ENCODE data around the gene IL13. TPM values are rescaled to one million over a fixed set of nuclear protein-coding genes. Genes with fewer than 3 reads are reported as not detected.

IL13 gene
- total and polyA plus RNA-seq, 11 donors, result 0.34 TPM; not detected in 10

DNA sequence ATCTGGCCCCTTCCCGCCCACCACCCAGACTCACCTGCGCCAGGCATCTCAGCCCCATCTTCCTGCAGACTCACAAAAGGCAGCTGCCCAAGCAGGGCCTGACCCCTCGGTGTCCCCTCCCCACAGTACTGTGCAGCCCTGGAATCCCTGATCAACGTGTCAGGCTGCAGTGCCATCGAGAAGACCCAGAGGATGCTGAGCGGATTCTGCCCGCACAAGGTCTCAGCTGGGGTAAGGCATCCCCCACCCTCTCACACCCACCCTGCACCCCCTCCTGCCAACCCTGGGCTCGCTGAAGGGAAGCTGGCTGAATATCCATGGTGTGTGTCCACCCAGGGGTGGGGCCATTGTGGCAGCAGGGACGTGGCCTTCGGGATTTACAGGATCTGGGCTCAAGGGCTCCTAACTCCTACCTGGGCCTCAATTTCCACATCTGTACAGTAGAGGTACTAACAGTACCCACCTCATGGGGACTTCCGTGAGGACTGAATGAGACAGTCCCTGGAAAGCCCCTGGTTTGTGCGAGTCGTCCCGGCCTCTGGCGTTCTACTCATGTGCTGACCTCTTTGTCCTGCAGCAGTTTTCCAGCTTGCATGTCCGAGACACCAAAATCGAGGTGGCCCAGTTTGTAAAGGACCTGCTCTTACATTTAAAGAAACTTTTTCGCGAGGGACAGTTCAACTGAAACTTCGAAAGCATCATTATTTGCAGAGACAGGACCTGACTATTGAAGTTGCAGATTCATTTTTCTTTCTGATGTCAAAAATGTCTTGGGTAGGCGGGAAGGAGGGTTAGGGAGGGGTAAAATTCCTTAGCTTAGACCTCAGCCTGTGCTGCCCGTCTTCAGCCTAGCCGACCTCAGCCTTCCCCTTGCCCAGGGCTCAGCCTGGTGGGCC, 1.9 kb downstream of the IL13 start:
- Histone ChIP-seq H3K4me3 (no peak overlapping the region), H3K27me3 (peaks cover 12 to 26% (median 20%) of the 10 kb centered on the region in 9 donors), H3K36me3 (no peaks in the 10 kb centered on the region), H3K9me3 (no peaks in the 10 kb centered on the region), H3K4me1 (peaks cover 0 to 13% (median 7%) of the 10 kb centered on the region in 12 donors), H3K27ac (no peak overlapping the region)
- 92 to 96% (median 94%) methylated on average over 21 to 23 of the region's 23 CpGs for WGBS, 4 donors
- intact Hi-C loops (cut with DNase I), result no loop called here
- ATAC-seq (no peak), DNase-seq (no peak)
- TF ChIP-seq POLR2A (IDR thresholded peaks at IDR 0.05), result no peak
- TF ChIP-seq, protein P1, sequence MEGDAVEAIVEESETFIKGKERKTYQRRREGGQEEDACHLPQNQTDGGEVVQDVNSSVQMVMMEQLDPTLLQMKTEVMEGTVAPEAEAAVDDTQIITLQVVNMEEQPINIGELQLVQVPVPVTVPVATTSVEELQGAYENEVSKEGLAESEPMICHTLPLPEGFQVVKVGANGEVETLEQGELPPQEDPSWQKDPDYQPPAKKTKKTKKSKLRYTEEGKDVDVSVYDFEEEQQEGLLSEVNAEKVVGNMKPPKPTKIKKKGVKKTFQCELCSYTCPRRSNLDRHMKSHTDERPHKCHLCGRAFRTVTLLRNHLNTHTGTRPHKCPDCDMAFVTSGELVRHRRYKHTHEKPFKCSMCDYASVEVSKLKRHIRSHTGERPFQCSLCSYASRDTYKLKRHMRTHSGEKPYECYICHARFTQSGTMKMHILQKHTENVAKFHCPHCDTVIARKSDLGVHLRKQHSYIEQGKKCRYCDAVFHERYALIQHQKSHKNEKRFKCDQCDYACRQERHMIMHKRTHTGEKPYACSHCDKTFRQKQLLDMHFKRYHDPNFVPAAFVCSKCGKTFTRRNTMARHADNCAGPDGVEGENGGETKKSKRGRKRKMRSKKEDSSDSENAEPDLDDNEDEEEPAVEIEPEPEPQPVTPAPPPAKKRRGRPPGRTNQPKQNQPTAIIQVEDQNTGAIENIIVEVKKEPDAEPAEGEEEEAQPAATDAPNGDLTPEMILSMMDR (IDR thresholded peaks at IDR 0.05), result no peak

- peak in 1 of 4 donors; percentile 13 for ATAC-seq
- 80 to 82% (median 81%) methylated on average over 12 of the region's 12 CpGs for WGBS, 4 donors
- H3K27me3 ChIP-seq, result peaks cover 3 to 13% (median 9%) of the 10 kb centered on the region in 9 donors
- no peak overlapping the region for H3K4me3 ChIP-seq
- no peak for DNase-seq
- intact Hi-C loops (cut with DNase I), result no loop called here
- H3K4me1 ChIP-seq, result peaks cover 0 to 4% (median 2%) of the 10 kb centered on the region in 12 donors
- no peak overlapping the region for H3K27ac ChIP-seq
- H3K9me3 ChIP-seq, result no peaks in the 10 kb centered on the region
- TF ChIP-seq POLR2A (IDR thresholded peaks at IDR 0.05), result no peak
- TF ChIP-seq, protein P1 (IDR thresholded peaks at IDR 0.05), result no peak
- H3K36me3 ChIP-seq, result no peaks in the 10 kb centered on the region
These were observed 3.4 kb downstream of the IL13 start for GRCh38 chr5:132661231-132662003.

DNA sequence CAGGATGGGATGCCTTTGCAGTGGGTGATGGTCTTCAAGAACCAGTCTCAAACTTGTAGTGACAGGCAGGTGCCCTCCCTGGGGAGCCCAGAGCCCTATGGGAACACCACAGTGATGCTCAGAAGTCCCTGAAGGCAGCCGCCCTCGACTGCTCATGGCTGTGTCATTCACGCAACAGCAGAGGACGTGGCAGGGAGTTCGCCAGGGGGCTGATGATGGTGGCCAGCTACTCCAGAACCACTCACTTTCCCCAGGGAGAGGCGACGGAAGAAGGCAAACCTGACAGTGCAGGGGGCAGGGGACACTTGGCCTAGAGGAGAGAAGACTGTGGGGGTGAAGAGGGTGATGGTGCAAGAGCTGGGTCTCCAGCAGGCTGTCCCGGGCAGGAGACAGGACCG, 4.0 kb downstream of the IL13 start:
- intact Hi-C loops (cut with DNase I), result no loop called here
- Histone ChIP-seq H3K4me3 (no peak overlapping the region), H3K36me3 (no peaks in the 10 kb centered on the region), H3K27me3 (peaks cover 0 to 8% (median 4%) of the 10 kb centered on the region in 9 donors), H3K27ac (no peak overlapping the region), H3K9me3 (no peaks in the 10 kb centered on the region), H3K4me1 (no peaks in the 10 kb centered on the region)
- DNase-seq (no peak), ATAC-seq (no peak)
- WGBS, 4 donors, result 92 to 95% (median 95%) methylated on average over 9 of the region's 9 CpGs
- TF ChIP-seq POLR2A (IDR thresholded peaks at IDR 0.05), result no peak
- TF ChIP-seq, protein P1 (IDR thresholded peaks at IDR 0.05), result no peak

All from heart left ventricle (tissue), 16 donors.